SU-DHL-6 (cell line): ENCODE data around the gene OMD.

Source experiments
- EZH2phosphoT487 ChIP-seq: fragments of 200-600 bp; sonication (generic), shearing (Covaris generic); conservative IDR thresholded peaks from 2 replicates; pipeline ENCODE4 v1.6.1; 2018; ENCODE audit warnings: mild to moderate bottlenecking, antibody characterized with exemption, low read length, moderate library complexity, mixed read lengths
- TF ChIP-seq, protein P1 (sequence below): fragments of 200-600 bp; sonication (generic); IDR thresholded peaks from one replicate; pipeline ENCODE4 v1.5.1; 2017; ENCODE audit warnings: antibody characterized with exemption, mild to moderate bottlenecking, low read length, moderate library complexity; ENCODE audit not compliant: insufficient read depth, poor library complexity, severe bottlenecking

DNA sequence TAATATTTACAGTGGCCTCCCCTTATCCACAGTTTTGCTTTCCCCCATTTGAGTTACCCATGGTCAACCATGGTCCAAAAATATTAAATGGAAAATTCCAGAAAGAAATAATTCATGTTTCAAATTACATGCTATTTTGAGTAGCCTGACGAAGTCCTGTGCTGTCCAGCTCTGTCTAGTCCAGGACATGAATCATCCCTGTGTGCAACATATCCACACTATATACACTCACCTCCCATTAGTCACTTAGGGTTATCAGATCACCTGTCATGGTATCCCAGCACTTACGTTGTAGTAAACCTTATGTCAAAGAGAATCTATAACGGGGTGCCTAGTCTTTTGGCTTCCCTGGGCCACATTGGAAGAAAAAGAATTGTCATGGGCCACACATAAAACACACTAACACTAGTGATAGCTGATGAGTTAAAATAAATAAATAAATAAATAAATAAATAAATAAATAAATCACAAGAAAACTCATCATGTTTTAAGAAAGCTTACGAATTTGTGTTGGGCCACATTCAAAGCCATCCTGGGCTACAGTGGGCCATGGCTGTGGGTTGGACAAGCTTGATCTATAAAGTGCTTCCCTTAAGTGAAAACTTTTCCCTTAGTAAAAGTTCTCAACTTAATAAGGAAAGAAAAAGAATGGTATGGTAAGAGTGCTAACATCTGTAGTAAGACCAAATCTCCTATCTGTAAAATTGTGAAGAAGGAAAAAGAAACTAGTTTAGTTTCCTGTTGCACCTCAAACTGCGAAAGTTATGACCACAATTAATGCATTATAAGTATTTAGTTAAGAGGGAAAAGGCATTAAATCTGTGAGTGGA lies 15.9 kb upstream of the OMD start:
- TF ChIP-seq, protein P1, sequence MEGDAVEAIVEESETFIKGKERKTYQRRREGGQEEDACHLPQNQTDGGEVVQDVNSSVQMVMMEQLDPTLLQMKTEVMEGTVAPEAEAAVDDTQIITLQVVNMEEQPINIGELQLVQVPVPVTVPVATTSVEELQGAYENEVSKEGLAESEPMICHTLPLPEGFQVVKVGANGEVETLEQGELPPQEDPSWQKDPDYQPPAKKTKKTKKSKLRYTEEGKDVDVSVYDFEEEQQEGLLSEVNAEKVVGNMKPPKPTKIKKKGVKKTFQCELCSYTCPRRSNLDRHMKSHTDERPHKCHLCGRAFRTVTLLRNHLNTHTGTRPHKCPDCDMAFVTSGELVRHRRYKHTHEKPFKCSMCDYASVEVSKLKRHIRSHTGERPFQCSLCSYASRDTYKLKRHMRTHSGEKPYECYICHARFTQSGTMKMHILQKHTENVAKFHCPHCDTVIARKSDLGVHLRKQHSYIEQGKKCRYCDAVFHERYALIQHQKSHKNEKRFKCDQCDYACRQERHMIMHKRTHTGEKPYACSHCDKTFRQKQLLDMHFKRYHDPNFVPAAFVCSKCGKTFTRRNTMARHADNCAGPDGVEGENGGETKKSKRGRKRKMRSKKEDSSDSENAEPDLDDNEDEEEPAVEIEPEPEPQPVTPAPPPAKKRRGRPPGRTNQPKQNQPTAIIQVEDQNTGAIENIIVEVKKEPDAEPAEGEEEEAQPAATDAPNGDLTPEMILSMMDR: no peak
- no peak for TF ChIP-seq EZH2phosphoT487
